ENCODE results near the gene OBSCN. TPM values are rescaled to one million over a fixed set of nuclear protein-coding genes. Genes with fewer than 3 reads are reported as not detected.
A peak's percentile ranks its signal among the peaks of the same experiment; 100 is the strongest.

Gene OBSCN
- total and polyA plus RNA-seq, 4 donors, result 0.54 to 5.6 (median 2.7) TPM

DNA sequence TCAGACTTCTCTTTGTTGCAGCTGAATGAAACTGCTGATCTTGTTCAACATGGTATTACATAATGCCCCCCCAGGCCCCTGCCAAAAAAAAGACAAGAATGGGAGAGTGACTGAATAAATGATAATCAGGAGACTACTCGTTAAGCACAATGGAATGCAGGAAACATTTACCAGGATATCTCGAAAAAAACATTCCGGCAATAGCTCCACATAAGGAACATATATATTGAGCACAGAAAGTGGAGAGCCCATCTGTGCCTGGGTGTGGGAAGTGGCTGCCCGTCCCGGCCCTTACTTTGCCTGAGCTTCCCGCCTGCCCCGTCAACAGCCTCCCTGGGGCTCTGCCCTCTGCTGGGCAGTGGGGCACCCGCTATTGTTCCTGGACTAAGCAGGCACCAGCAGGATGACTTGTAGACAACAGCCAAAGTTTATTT, 185.4 kb downstream of the OBSCN start:
- TF ChIP-seq GABPA (IDR thresholded peaks at IDR 0.05 in 1 of 2, conservative IDR thresholded peaks at IDR 0.05 in 1 of 2), result no peak
- TF ChIP-seq RAD21 (IDR thresholded peaks at IDR 0.05), result peak in 1 of 2 donors; percentile 56
- TF ChIP-seq FOXA1 (IDR thresholded peaks at IDR 0.05), result no peak
- no peak for TF ChIP-seq EGR1 (IDR thresholded peaks at IDR 0.05; ENCODE audit: low read depth in 2 of 2)
- TF ChIP-seq HNF4A (conservative IDR thresholded peaks at IDR 0.05), result no peak
- no peak for TF ChIP-seq SP1 (IDR thresholded peaks at IDR 0.05)
- no peak for TF ChIP-seq ZBTB33 (IDR thresholded peaks at IDR 0.05)
- TF ChIP-seq, protein P1, sequence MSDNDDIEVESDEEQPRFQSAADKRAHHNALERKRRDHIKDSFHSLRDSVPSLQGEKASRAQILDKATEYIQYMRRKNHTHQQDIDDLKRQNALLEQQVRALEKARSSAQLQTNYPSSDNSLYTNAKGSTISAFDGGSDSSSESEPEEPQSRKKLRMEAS (IDR thresholded peaks at IDR 0.05), result no peak
- TF ChIP-seq, protein P2, sequence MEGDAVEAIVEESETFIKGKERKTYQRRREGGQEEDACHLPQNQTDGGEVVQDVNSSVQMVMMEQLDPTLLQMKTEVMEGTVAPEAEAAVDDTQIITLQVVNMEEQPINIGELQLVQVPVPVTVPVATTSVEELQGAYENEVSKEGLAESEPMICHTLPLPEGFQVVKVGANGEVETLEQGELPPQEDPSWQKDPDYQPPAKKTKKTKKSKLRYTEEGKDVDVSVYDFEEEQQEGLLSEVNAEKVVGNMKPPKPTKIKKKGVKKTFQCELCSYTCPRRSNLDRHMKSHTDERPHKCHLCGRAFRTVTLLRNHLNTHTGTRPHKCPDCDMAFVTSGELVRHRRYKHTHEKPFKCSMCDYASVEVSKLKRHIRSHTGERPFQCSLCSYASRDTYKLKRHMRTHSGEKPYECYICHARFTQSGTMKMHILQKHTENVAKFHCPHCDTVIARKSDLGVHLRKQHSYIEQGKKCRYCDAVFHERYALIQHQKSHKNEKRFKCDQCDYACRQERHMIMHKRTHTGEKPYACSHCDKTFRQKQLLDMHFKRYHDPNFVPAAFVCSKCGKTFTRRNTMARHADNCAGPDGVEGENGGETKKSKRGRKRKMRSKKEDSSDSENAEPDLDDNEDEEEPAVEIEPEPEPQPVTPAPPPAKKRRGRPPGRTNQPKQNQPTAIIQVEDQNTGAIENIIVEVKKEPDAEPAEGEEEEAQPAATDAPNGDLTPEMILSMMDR (IDR thresholded peaks at IDR 0.05; ENCODE audit: low read depth, low read length, missing input control), result peak; percentile 24
- TF ChIP-seq, protein P3, sequence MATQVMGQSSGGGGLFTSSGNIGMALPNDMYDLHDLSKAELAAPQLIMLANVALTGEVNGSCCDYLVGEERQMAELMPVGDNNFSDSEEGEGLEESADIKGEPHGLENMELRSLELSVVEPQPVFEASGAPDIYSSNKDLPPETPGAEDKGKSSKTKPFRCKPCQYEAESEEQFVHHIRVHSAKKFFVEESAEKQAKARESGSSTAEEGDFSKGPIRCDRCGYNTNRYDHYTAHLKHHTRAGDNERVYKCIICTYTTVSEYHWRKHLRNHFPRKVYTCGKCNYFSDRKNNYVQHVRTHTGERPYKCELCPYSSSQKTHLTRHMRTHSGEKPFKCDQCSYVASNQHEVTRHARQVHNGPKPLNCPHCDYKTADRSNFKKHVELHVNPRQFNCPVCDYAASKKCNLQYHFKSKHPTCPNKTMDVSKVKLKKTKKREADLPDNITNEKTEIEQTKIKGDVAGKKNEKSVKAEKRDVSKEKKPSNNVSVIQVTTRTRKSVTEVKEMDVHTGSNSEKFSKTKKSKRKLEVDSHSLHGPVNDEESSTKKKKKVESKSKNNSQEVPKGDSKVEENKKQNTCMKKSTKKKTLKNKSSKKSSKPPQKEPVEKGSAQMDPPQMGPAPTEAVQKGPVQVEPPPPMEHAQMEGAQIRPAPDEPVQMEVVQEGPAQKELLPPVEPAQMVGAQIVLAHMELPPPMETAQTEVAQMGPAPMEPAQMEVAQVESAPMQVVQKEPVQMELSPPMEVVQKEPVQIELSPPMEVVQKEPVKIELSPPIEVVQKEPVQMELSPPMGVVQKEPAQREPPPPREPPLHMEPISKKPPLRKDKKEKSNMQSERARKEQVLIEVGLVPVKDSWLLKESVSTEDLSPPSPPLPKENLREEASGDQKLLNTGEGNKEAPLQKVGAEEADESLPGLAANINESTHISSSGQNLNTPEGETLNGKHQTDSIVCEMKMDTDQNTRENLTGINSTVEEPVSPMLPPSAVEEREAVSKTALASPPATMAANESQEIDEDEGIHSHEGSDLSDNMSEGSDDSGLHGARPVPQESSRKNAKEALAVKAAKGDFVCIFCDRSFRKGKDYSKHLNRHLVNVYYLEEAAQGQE (IDR thresholded peaks at IDR 0.05), result no peak
- Histone ChIP-seq H3K27ac (ENCODE audit: low read depth in 1 of 2, low read length in 2 of 2) (no peak overlapping the region), H3K36me3 (ENCODE audit: control insufficient read depth in 4 of 4, insufficient read depth in 3 of 4, low read depth in 1 of 4, low read length in 3 of 4) (peaks cover 6 to 25% (median 13%) of the 10 kb centered on the region in 4 donors), H3K4me3 (ENCODE audit: low read depth in 1 of 3, low read length in 3 of 3) (no peak overlapping the region), H3K9me3 (ENCODE audit: control insufficient read depth in 4 of 4, low read length in 3 of 4) (no peaks in the 10 kb centered on the region), H3K4me1 (ENCODE audit: control insufficient read depth in 4 of 4, insufficient read depth in 4 of 4, low read length in 3 of 4) (no peaks in the 10 kb centered on the region), H3K9ac (ENCODE audit: low read depth in 1 of 2, low read length in 2 of 2) (no peak overlapping the region), H3K27me3 (ENCODE audit: control insufficient read depth in 4 of 4, insufficient read depth in 4 of 4, low read length in 3 of 4) (no peaks in the 10 kb centered on the region)
- 66% methylated on average over 8 of the region's 8 CpGs for WGBS
- no peak for DNase-seq (ENCODE audit: low spot score)

DNA sequence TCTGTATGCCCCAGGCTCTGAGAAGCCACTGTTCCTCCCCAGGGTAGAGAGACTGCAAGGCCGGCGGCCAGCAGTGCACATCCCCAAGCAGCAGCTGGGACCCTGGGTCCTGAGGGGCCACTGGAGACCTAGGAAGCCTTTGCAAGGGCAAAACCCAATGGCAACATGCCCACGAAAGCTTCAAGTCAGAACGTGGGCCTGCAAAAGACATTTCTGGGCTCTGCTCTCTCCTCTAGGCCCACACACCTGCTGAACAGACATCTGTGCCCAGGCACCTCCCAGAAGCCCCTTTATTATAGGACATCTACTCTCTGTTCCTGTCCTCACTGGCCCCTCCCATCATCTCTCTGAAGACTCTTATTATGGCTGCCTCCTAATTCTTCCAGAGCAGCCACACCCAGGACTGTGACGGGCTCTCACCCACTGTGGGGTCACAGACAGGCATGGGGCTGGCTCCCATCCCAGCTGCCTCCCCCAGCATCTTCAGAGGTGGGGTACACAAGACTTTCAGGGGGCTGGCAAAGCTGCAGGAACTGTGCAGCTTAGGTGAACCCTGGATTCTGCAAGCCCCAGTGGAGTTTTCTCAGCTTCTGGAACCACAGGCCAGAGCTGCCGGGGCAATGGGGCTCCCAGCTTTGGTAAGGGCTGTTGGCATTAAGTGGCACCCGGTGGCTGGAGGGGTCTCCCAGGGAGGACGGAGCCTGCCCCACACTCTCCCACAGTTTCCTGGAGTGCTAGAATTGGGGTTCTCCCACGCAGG, 186.1 kb downstream of the OBSCN start:
- Histone ChIP-seq H3K4me3 (ENCODE audit: low read depth in 1 of 3, low read length in 3 of 3) (no peak overlapping the region), H3K27ac (ENCODE audit: low read depth in 1 of 2, low read length in 2 of 2) (no peak overlapping the region), H3K9me3 (ENCODE audit: control insufficient read depth in 4 of 4, low read length in 3 of 4) (no peaks in the 10 kb centered on the region), H3K36me3 (ENCODE audit: control insufficient read depth in 4 of 4, insufficient read depth in 3 of 4, low read depth in 1 of 4, low read length in 3 of 4) (peaks cover 7 to 28% (median 13%) of the 10 kb centered on the region in 4 donors), H3K9ac (ENCODE audit: low read depth in 1 of 2, low read length in 2 of 2) (no peak overlapping the region), H3K4me1 (ENCODE audit: control insufficient read depth in 4 of 4, insufficient read depth in 4 of 4, low read length in 3 of 4) (no peaks in the 10 kb centered on the region), H3K27me3 (ENCODE audit: control insufficient read depth in 4 of 4, insufficient read depth in 4 of 4, low read length in 3 of 4) (no peaks in the 10 kb centered on the region)
- no peak for DNase-seq (ENCODE audit: low spot score)
- WGBS, result 96% methylated on average over 9 of the region's 9 CpGs
- TF ChIP-seq FOXA1 (IDR thresholded peaks at IDR 0.05) (no peak), EGR1 (IDR thresholded peaks at IDR 0.05; ENCODE audit: low read depth in 2 of 2) (no peak), ATF3 (IDR thresholded peaks at IDR 0.05) (no peak), ZBTB33 (IDR thresholded peaks at IDR 0.05) (no peak), YY1 (IDR thresholded peaks at IDR 0.05) (no peak), JUND (IDR thresholded peaks at IDR 0.05) (no peak)
- TF ChIP-seq, protein P1 (IDR thresholded peaks at IDR 0.05), result no peak
- TF ChIP-seq, protein P2 (IDR thresholded peaks at IDR 0.05; ENCODE audit: low read depth, low read length, missing input control), result no peak
